Middle frontal gyrus (tissue), 1 donor: ENCODE data around the gene ADAMTS17.
"Not testable (repeated sequence)": the region's sequence is repeated elsewhere in the genome, so short reads cannot be mapped to it uniquely, and the experiment has no call there.

Source experiments
- DNase-seq: peaks from one replicate; pipeline ENCODE4 v3.0.0-alpha.2; 2015; ENCODE audit warnings: low spot score; ENCODE audit errors: extremely low spot score

ADAMTS17 gene

GRCh38 chr15:99981191-99981647 is 360.6 kb downstream of the ADAMTS17 start:
- DNase-seq: no peak

DNA sequence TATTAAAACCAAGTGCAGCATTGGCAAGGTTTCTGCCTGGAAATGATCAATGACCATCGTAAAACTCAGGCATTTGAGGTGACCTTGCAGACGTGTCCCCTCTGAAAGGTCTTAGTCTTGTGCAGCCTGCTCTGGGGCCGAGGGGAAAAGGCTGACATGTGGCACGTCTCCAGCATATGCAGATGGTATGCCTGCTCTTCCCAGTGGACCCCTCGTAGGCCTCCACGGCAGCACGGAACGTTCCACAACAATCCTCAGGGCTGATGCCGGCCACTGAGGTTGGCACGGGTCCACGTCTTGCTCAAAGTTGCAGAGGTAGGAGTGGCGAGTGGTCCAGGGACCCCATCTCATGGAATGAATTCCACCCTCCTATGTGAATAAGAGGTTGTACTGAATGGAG is 361.0 kb downstream of the ADAMTS17 start:
- no peak for DNase-seq

- not testable (repeated sequence) for DNase-seq
Observed at GRCh38 chr15:99979886-99980285, 361.9 kb downstream of the ADAMTS17 start.

- no peak for DNase-seq
Observed at GRCh38 chr15:99979371-99979770, 362.4 kb downstream of the ADAMTS17 start.

GRCh38 chr15:99978426-99978825 is 363.3 kb downstream of the ADAMTS17 start:
- DNase-seq: no peak

- no peak for DNase-seq
Observed at GRCh38 chr15:99977929-99978328, 363.8 kb downstream of the ADAMTS17 start.

DNA sequence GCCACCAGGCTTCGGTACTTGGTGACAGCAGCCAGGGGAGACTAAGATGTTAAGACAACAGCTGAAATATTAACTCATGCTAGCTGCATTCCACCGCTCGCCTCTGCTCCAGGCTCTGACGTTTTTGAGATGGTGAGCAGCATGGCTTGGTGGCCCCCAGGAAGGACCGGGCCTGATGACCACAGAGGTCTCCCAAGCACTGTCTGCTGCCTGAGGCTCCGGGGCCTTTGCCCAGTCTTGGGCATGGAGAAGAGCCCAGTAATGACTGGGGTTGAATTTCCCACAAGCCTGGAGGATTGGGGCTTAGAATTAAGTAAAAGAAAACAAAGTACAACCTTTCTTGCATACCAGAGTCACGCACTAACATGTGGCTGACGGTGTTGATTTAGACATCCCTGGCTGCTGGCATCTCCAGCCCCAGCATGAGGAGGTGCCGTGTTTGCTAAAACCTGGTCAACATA is 364.9 kb downstream of the ADAMTS17 start:
- DNase-seq: no peak

DNA sequence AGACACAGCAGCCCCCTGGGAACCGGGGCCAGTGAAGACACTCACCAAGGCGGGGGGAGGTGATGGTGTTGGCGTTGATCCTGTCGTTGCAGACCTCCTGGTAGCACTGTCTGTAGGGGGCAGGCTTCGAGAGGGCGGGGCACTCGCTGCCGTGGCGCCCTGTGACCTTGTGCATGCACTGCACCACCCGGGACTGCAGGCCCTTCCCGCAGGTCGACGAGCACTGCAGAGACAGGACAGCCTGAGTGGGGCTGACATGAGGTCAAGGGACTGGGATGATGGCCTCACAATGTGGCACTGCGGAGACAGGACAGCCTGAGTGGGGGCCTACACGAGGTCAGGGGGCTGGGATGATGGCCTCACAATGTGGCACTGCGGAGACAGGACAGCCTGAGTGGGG is 365.8 kb downstream of the ADAMTS17 start:
- DNase-seq: no peak

DNA sequence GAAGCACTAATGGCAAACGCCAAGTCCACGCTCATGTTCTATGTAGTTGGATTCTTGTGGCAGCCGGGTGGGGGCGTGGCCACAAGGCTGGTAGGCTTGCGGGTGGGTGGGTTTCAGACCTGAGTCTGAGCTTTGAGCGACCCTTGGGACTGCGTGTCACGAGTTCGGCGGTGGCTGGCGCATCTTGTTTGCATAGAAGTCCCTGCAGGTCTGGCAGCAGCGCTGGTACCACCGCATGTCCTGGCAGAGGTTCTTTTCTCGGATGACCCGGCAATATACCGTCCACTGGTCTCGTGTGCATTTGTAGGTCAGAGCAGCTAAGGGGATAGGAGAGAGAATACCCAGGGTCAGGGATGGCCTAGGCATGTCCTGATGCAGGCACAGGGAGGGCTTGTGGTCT is 367.5 kb downstream of the ADAMTS17 start:
- no peak for DNase-seq

DNA sequence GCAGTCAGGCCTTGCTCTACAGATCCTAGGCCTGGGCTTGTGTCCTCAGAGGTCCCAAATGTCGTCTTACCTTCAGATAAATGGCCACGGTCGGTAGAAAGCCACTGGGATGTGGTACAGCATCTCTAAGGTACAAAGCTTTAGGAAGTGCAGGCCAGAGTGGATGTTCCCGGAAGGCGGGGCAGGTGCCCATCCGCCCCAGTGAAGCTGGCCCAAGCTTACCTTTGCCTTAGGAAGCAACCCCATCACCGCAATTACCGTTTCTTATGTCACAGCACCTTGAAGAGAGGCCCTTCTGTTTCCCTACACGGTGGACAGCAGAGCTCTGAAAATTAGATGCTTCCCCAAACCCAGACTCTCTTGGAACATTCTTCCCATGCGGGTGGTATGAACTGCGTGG is 368.4 kb downstream of the ADAMTS17 start:
- DNase-seq: no peak

DNA sequence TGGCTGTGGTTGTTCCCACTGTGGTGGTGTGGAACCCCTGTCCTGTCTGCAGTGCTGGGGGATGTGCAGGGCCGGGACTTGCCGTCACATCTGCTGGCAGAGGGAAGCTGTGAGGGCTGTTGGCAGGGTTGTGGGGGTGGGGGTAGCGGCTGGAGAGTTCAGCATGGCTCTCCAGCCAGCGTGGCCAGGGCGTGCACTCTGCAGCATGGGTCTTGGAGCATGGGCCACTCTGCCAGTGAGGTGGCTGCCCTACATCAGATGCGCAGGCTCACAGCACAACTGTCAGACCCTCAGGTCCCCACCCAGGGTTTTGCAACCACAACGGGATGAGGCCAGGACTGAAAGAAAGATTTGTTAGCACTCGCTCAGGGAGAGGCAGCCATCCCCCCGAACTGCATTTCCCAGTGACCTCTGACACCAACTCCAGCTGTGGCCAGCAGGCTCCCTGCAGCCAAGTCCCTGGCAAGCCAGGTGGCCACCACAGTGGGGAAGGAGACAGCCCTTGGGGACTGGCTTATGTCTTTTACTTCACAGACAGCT is 370.8 kb downstream of the ADAMTS17 start:
- no peak for DNase-seq

DNA sequence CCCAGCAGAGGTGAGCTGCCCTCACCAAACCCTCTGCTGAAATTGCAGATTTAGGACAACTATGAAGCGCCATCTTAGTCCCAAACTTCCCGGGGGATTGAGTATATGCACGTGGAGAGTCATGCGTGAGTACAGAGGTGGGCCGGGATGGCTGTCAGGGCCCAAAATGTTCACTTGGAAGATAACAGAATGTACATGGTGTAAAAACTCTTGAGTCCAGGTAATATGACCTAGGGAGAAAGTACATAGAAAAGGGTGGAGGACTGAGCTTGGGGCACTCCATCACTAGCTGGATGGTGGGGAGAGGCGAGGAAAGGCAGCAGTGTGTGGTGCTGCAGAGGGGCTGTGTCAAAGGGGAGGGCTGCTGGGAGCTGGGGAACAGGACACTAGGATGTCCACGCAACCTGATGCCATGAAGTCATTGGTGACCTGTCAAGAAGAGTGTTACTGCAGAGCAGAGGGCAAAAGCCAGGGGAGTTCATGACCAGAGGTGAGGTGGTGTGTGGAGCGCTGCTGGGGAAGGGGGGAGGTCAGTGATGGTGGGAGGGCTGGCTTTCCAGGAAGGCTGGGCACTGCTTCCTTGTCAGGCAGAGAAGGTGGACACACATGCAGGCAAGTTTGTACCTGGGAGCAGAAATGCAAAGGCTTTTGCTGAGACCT is 372.4 kb downstream of the ADAMTS17 start:
- DNase-seq: no peak

GRCh38 chr15:99967841-99968371 is 373.9 kb downstream of the ADAMTS17 start:
- DNase-seq: no peak

- DNase-seq: no peak
Observed at GRCh38 chr15:99966815-99967214, 375.0 kb downstream of the ADAMTS17 start.

GRCh38 chr15:99965376-99965775 is 376.4 kb downstream of the ADAMTS17 start:
- DNase-seq: no peak

- DNase-seq: no peak
Observed at GRCh38 chr15:99963976-99964375, 377.8 kb downstream of the ADAMTS17 start.

GRCh38 chr15:99963096-99963825 is 378.5 kb downstream of the ADAMTS17 start:
- DNase-seq: no peak

DNA sequence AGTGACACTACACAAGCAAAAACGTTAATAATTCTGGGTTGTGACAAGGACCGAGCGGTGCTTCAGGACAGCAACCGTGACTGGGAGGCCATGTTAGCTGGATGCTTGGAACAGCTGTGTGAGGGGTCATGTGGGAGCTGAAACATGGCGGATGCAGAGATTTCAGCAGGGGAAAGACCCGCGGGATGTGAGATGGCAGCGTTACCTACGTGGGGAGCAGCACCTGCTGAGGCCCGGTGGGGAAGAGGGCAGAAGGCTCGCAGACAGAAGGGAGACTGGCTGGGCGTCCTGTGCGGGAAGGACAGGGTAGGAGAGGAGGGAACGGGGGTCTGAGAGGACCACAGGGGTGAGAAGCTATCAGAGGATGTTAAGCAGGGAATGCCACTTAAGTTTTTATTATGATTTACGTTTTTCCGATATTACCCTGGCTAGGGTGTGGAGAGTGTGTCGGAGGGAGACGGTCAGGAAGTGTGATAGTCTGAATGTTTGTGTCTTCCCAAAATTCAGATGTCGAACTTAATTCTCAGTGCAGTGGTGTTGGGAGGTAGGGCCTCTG is 379.7 kb downstream of the ADAMTS17 start:
- DNase-seq: no peak

GRCh38 chr15:99961011-99961441 is 380.7 kb downstream of the ADAMTS17 start:
- no peak for DNase-seq

DNA sequence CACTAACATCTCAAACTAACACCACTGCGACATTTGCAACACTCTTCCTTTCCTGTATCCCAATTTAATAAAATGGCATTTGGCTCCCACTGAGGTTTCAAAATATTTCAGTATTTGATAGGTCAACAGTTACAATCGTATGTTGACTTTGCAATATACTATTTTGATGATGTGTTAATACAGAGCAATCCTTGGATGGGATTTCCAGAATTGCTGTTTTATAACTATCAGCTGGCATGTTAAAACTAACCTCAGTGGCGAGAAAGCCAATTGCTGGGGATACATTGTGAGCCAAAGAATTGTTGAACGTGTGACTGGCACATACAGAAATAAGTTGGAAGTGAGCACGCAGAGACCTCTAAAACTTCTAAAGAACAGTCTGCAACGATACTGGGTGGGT is 382.4 kb downstream of the ADAMTS17 start:
- no peak for DNase-seq

DNA sequence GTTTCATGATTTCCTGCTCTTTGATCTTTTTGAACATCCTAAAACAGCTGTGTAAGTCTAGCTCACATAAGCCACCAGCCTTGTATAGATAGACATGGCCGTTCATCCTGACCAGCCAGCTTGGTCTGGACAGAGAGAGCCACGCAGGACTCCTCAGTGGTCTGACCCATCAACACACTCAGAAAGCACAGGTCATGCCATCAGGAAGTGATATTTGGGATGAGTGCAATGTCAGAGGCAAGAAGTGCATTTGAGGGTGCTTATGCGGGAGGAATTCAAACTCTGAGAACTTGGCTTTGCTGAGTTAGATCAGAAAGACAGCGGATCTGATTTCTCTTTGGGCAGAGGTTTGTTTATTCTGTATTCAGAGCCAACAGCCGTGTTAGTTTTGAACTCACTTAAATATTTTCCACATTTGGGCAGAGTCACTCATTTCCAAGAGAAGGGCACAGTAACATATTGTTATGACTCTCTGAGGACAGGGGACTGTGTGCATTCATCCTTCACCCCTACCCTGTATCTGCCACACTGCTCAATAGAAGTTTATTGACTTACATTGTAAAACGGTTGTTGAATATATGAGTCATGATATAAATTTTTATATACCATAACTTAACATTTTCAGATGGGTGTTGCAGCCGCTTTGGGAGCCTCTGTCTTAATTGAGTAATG is 383.2 kb downstream of the ADAMTS17 start:
- no peak for DNase-seq
